ENCODE measurements around the gene GALK1.

DNA sequence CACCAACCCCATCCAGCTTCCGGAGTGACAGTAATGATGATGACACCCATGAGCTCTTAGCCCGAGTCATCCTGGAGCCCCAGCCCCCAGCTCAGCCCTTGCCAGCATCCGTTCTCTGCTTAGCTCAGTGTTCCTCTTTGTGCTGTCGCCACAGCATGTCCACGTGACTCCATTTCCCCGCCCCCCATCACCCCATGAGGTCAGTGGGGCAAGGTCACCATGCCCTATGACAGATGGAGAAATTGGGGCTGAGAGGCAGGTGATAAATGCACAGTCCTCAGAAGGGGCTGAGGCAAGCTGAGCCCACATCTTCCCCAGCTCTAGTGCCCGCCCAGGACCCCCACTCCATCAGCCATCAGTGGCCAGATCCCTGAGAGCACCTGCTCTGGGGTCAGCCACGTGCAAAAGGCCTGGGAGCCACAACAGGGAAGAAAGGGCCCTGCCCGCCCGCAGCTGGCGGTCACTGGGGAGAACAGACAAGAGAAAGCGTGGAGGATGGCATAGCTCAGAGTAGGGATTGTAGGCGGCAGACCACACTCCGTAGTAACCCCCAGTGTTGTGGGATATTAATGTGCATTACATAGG is 26.7 kb downstream of the GALK1 start:
- TF ChIP-seq CTCF (IDR thresholded peaks at IDR 0.05) (no peak), ZFX (IDR thresholded peaks at IDR 0.05; ENCODE audit: borderline replicate concordance) (no peak)

Data from 22Rv1 (cell line).